Endodermal cell (in vitro differentiated cells): ENCODE results near the gene OSTN. TPM values are rescaled to one million over a fixed set of nuclear protein-coding genes. Genes with fewer than 3 reads are reported as not detected.

Experiments
- DNase-seq: peaks from one replicate; pipeline ENCODE4 v3.0.0-alpha.2; 2017
- H3K27ac ChIP-seq: 2 replicates; pipeline ENCODE4 v1.5.1; 2013; ENCODE audit warnings: mild to moderate bottlenecking, low read depth, low read length, moderate library complexity
- H3K27me3 ChIP-seq: 2 replicates; pipeline ENCODE4 v1.6.1; 2013; ENCODE audit warnings: mild to moderate bottlenecking, low read length, moderate library complexity; ENCODE audit not compliant: insufficient read depth, control insufficient read depth, poor library complexity, severe bottlenecking
- H3K36me3 ChIP-seq: 2 replicates; pipeline ENCODE4 v1.7.0; 2013; ENCODE audit warnings: mild to moderate bottlenecking, low read length, moderate library complexity; ENCODE audit not compliant: control insufficient read depth, insufficient read depth
- H3K4me1 ChIP-seq: one replicate; pipeline ENCODE4 v1.7.0; 2013; ENCODE audit warnings: low read length; ENCODE audit not compliant: control insufficient read depth, insufficient read depth
- H3K4me3 ChIP-seq: 2 replicates; pipeline ENCODE4 v1.5.1; 2013; ENCODE audit warnings: mild to moderate bottlenecking, low read length, moderate library complexity
- H3K9ac ChIP-seq: 2 replicates; pipeline ENCODE4 v1.6.1; 2013; ENCODE audit warnings: mild to moderate bottlenecking, low read length, moderate library complexity; ENCODE audit not compliant: poor library complexity, severe bottlenecking; ENCODE audit errors: extremely low read depth
- H3K9me3 ChIP-seq: 2 replicates; pipeline ENCODE4 v1.6.1; 2013; ENCODE audit warnings: mild to moderate bottlenecking, low read length, moderate library complexity; ENCODE audit not compliant: control insufficient read depth
- H3K27ac Mint-ChIP-seq: 2 replicates; pipeline ENCODE4 v1.8.0; 2020; ENCODE audit warnings: mixed read lengths
- H3K27me3 Mint-ChIP-seq: 2 replicates; pipeline ENCODE4 v1.8.0; 2021; ENCODE audit warnings: mild to moderate bottlenecking, mixed read lengths; ENCODE audit not compliant: insufficient read depth
- H3K36me3 Mint-ChIP-seq: 2 replicates; pipeline ENCODE4 v1.8.0; 2020; ENCODE audit warnings: low read depth, mixed read lengths
- H3K4me1 Mint-ChIP-seq: 2 replicates; pipeline ENCODE4 v1.8.0; 2020; ENCODE audit warnings: mixed read lengths
- H3K4me3 Mint-ChIP-seq: 2 replicates; pipeline ENCODE4 v1.8.0; 2020; ENCODE audit warnings: mild to moderate bottlenecking, moderate library complexity, mixed read lengths
- H3K9me3 Mint-ChIP-seq: 2 replicates; pipeline ENCODE4 v1.8.0; 2020; ENCODE audit warnings: mild to moderate bottlenecking, mixed read lengths
- CTCF ChIP-seq: fragments of 200-600 bp; sonication (generic); conservative IDR thresholded peaks from 2 replicates; pipeline ENCODE4 v1.5.0; 2021; ENCODE audit warnings: antibody characterized with exemption, mild to moderate bottlenecking
- WGBS, 2 experiments: methylation state at CpG; one replicate each; pipeline versions ENCODE4 v1.1.5 to v1.1.7; 2013; ENCODE audit warnings: missing lambda C conversion rate in 2 of 2, mixed read lengths in 1 of 2; ENCODE audit not compliant: insufficient coverage in 1 of 2, insufficient read length in 1 of 2; 5-methylcytosine and 5-hydroxymethylcytosine counted together
- total RNA-seq, 2 donors: library from RNA; stranded (reverse); fragmentation: NEBNext Ultra II Directional in 1 of 2; extraction: Animal tissue kit (Norgen Biotek cat#: 25700) in 1 of 2; gene quantifications; 2 replicates in 1 of 2; 3 replicates in 1 of 2; pipeline ENCODE4 v1.2.1, GENCODE V29; 2021

OSTN gene
- total RNA-seq, 2 donors from 2014 or later: not detected

DNA sequence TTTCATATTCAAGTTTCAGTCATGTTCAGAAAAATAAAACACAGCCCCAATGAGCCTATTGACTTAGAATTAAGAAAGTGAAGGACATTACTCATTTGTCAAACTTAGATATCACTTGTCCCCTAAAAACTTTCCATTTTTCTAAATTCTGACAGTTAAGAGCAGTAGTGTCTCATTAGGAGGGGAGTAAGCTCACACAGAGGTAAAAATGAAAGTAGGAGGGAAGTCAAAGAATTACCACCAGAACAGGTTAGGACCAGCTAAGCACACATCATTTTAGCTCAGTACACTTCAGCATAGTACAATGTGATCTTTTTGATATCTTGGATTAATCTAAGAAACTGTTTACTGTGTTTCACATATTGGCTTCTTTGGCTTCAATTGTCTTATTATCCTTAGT lies 64.3 kb downstream of the OSTN start:
- H3K27me3 Mint-ChIP-seq: no peaks in the 10 kb centered on the region
- H3K36me3 Mint-ChIP-seq: no peaks in the 10 kb centered on the region
- Histone ChIP-seq H3K36me3 (no peaks in the 10 kb centered on the region), H3K27me3 (no peaks in the 10 kb centered on the region), H3K4me3 (no peak overlapping the region), H3K4me1 (peaks cover 5% of the 10 kb centered on the region), H3K9ac (no peak overlapping the region), H3K27ac (no peak overlapping the region), H3K9me3 (peaks cover 10% of the 10 kb centered on the region)
- H3K4me3 Mint-ChIP-seq: no peak overlapping the region
- no peak for DNase-seq
- H3K9me3 Mint-ChIP-seq: no peaks in the 10 kb centered on the region
- H3K4me1 Mint-ChIP-seq: peaks cover 18% of the 10 kb centered on the region
- no peak for TF ChIP-seq CTCF
- H3K27ac Mint-ChIP-seq: no peak overlapping the region

DNA sequence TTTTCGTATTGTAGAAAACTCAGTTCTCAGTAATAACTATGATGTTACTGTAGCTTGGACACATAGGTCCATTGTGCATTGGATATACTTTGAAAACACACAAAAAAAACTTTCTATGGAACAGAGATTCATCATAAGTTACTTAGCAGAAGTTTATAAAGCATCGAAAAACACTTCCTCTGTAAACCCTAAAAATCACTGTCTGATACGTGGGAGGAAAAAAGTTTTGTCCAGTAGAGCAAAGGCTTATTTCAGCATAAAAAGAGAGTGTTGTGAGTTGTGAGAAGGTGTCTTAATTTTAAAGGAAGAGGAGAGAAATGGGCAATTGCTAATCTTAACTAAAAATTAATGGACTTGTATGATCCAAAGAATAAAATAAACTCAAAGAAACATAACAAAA lies 64.8 kb downstream of the OSTN start:
- no peak for TF ChIP-seq CTCF
- peaks cover 10% of the 10 kb centered on the region for H3K9me3 ChIP-seq
- no peaks in the 10 kb centered on the region for H3K27me3 ChIP-seq
- Mint-ChIP-seq H3K4me1 (peaks cover 16% of the 10 kb centered on the region), H3K4me3 (no peak overlapping the region), H3K27me3 (no peaks in the 10 kb centered on the region), H3K9me3 (no peaks in the 10 kb centered on the region), H3K27ac (no peak overlapping the region), H3K36me3 (no peaks in the 10 kb centered on the region)
- no peak overlapping the region for H3K27ac ChIP-seq
- DNase-seq: no peak
- peaks cover 5% of the 10 kb centered on the region for H3K4me1 ChIP-seq
- H3K4me3 ChIP-seq: no peak overlapping the region
- 79 to 80% methylated on average over 1 to 3 of the region's 3 CpGs for WGBS, 2 experiments
- H3K9ac ChIP-seq: no peak overlapping the region
- no peaks in the 10 kb centered on the region for H3K36me3 ChIP-seq

- Mint-ChIP-seq H3K4me1 (no peaks in the 10 kb centered on the region), H3K27ac (no peak overlapping the region), H3K36me3 (no peaks in the 10 kb centered on the region), H3K4me3 (no peak overlapping the region), H3K9me3 (peaks cover 11% of the 10 kb centered on the region), H3K27me3 (no peaks in the 10 kb centered on the region)
- no peak overlapping the region for H3K27ac ChIP-seq
- H3K27me3 ChIP-seq: no peaks in the 10 kb centered on the region
- H3K36me3 ChIP-seq: no peaks in the 10 kb centered on the region
- no peak for DNase-seq
- no peaks in the 10 kb centered on the region for H3K4me1 ChIP-seq
- H3K9ac ChIP-seq: no peak overlapping the region
- H3K9me3 ChIP-seq: peaks cover 10% of the 10 kb centered on the region
- no peak overlapping the region for H3K4me3 ChIP-seq
- no peak for TF ChIP-seq CTCF
Measured at GRCh38 chr3:191268737-191269136, 69.7 kb downstream of the OSTN start.
